ENCODE measurements around the gene MYRIP.

- TF ChIP-seq MAX (CRISPR knock-in tag; IDR thresholded peaks at IDR 0.05): no peak
- TF ChIP-seq CTCF (IDR thresholded peaks at IDR 0.05): no peak; the same call in 1 of the 2 replicates
- TF ChIP-seq SP1 (CRISPR knock-in tag; conservative IDR thresholded peaks at IDR 0.05): no peak
- no peak for TF ChIP-seq ZNF121 (CRISPR knock-in tag; IDR thresholded peaks at IDR 0.05)
- TF ChIP-seq ZNF138 (CRISPR knock-in tag; conservative IDR thresholded peaks at IDR 0.05): no peak
- TF ChIP-seq JAZF1 (CRISPR knock-in tag; IDR thresholded peaks at IDR 0.05): no peak
- no peak for TF ChIP-seq TCF7 (CRISPR knock-in tag; IDR thresholded peaks at IDR 0.05; ENCODE audit: low read depth)
- no peak for TF ChIP-seq SMAD4 (CRISPR knock-in tag; IDR thresholded peaks at IDR 0.05)
- TF ChIP-seq STAT6 (CRISPR knock-in tag; conservative IDR thresholded peaks at IDR 0.05; ENCODE audit: low read depth): no peak
- TF ChIP-seq NFE2L1 (CRISPR knock-in tag; IDR thresholded peaks at IDR 0.05): no peak
- TF ChIP-seq, protein P1, sequence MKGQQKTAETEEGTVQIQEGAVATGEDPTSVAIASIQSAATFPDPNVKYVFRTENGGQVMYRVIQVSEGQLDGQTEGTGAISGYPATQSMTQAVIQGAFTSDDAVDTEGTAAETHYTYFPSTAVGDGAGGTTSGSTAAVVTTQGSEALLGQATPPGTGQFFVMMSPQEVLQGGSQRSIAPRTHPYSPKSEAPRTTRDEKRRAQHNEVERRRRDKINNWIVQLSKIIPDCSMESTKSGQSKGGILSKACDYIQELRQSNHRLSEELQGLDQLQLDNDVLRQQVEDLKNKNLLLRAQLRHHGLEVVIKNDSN (CRISPR knock-in tag; IDR thresholded peaks at IDR 0.05): no peak
- TF ChIP-seq USF2 (CRISPR knock-in tag; IDR thresholded peaks at IDR 0.05): no peak
- no peak for TF ChIP-seq ELF4 (CRISPR knock-in tag; IDR thresholded peaks at IDR 0.05; ENCODE audit: low read depth)
- TF ChIP-seq ETV6 (CRISPR knock-in tag; IDR thresholded peaks at IDR 0.05): no peak
Measured at GRCh38 chr3:40166997-40167396, 357.6 kb downstream of the MYRIP start.
